H1 (cell line): ENCODE results near the gene TRABD2B. TPM values are rescaled to one million over a fixed set of nuclear protein-coding genes. Genes with fewer than 3 reads are reported as not detected.

ENCODE experiments used
- CTCF ChIA-PET: fragments of 300-600 bp; sonication (Branson Sonifier 250); formaldehyde crosslinking; loops from one replicate; lab custom pipeline; 2021; ENCODE audit not compliant: partially characterized antibody; lab: Charles Lee
- POLR2A ChIA-PET: fragments of 300-600 bp; sonication (Branson Sonifier 250); formaldehyde crosslinking; loops from one replicate; lab custom pipeline; 2021; ENCODE audit warnings: inconsistent platforms; ENCODE audit not compliant: partially characterized antibody; lab: Charles Lee
- DNase-seq, 2 experiments: peaks; one replicate each; pipeline versions ENCODE4 v3.0.0 to v3.0.0-alpha.2; 2010 to 2022; ENCODE audit warnings: low spot score in 2 of 2, low read depth in 1 of 2, mixed read lengths in 1 of 2
- FAIRE-seq: peaks from 2 replicates; lab custom pipeline; 2011; peaks lifted over from hg19 to GRCh38; lab: Jason Lieb, UNC
- H2AFZ ChIP-seq: 2 replicates; pipeline ENCODE4 v1.8.1; 2012; ENCODE audit warnings: low read length, inconsistent platforms
- H2AK5ac ChIP-seq: 2 replicates; pipeline ENCODE4 v1.6.1; 2013; ENCODE audit warnings: low read depth, low read length
- H2BK120ac ChIP-seq: replicated peaks from 2 replicates; pipeline ENCODE3; 2013; ENCODE audit warnings: low read depth, low read length, inconsistent platforms
- H2BK12ac ChIP-seq: 2 replicates; pipeline ENCODE4 v1.6.1; 2013; ENCODE audit warnings: low read depth, low read length
- H2BK15ac ChIP-seq: 2 replicates; pipeline ENCODE4 v1.6.1; 2013; ENCODE audit warnings: low read length
- H2BK20ac ChIP-seq: 2 replicates; pipeline ENCODE4 v1.6.1; 2013; ENCODE audit warnings: low read length
- H2BK5ac ChIP-seq: 2 replicates; pipeline ENCODE4 v1.6.1; 2013; ENCODE audit warnings: low read depth, low read length
- H3K14ac ChIP-seq: 2 replicates; pipeline ENCODE4 v1.6.1; 2013; ENCODE audit warnings: inconsistent platforms; ENCODE audit not compliant: insufficient read length
- H3K18ac ChIP-seq: 2 replicates; pipeline ENCODE4 v1.6.1; 2013; ENCODE audit warnings: low read length; ENCODE audit errors: extremely low read depth
- H3K23ac ChIP-seq: 2 replicates; pipeline ENCODE4 v1.6.1; 2013; ENCODE audit warnings: inconsistent platforms; ENCODE audit not compliant: insufficient read length
- H3K23me2 ChIP-seq: 2 replicates; pipeline ENCODE4 v1.6.1; 2013; ENCODE audit warnings: low read depth, low read length
- H3K27ac ChIP-seq: 2 replicates; pipeline ENCODE4 v1.6.1; 2011; ENCODE audit warnings: low read depth, low read length, inconsistent platforms
- H3K27me3 ChIP-seq, 4 experiments: replicated peaks in 1 of 4; 1 replicate in 1 of 4; 2 replicates in 3 of 4; pipeline versions ENCODE4 v1.6.1 to v1.8.1; 2011 to 2013; ENCODE audit warnings: low read length in 3 of 4, mild to moderate bottlenecking in 3 of 4, inconsistent platforms in 2 of 4, mixed read lengths in 2 of 4, moderate library complexity in 1 of 4; ENCODE audit not compliant: control insufficient read depth in 3 of 4, insufficient read depth in 3 of 4; ENCODE audit errors: extremely low read depth in 1 of 4
- H3K36me3 ChIP-seq, 4 experiments: 2 replicates each; pipeline versions ENCODE4 v1.6.1 to v1.8.1; 2011 to 2013; ENCODE audit warnings: mild to moderate bottlenecking in 4 of 4, low read length in 3 of 4, moderate library complexity in 2 of 4, control low read depth in 1 of 4, inconsistent platforms in 1 of 4; ENCODE audit not compliant: insufficient read depth in 4 of 4, control insufficient read depth in 2 of 4
- H3K4ac ChIP-seq: replicated peaks from 2 replicates; pipeline ENCODE3; 2013; ENCODE audit warnings: low read length, low read depth, mixed read lengths, inconsistent platforms; ENCODE audit not compliant: insufficient read length
- H3K4me1 ChIP-seq, 4 experiments: replicated peaks in 1 of 4; 1 replicate in 1 of 4; 2 replicates in 3 of 4; pipeline versions ENCODE4 v1.6.1 to v1.8.1; 2011 to 2013; ENCODE audit warnings: low read length in 3 of 4, inconsistent platforms in 2 of 4, mixed read lengths in 1 of 4; ENCODE audit not compliant: insufficient read depth in 4 of 4, control insufficient read depth in 3 of 4
- H3K4me2 ChIP-seq, 2 experiments: 2 replicates each; pipeline versions ENCODE4 v1.6.1 to v1.8.1; 2011 to 2013; ENCODE audit warnings: low read depth in 2 of 2, low read length in 2 of 2, control low read depth in 1 of 2, inconsistent platforms in 1 of 2, mild to moderate bottlenecking in 1 of 2; ENCODE audit not compliant: insufficient read depth in 1 of 2
- H3K4me3 ChIP-seq, 4 experiments: fragments of 200-600, 300-600 bp in 1 of 4; sonication (generic), shearing (Covaris generic), sonication (Bioruptor Twin) in 1 of 4; 2 replicates each; pipeline versions ENCODE4 v1.5.1 to v1.8.1; 2011 to 2016; ENCODE audit warnings: low read length in 4 of 4, low read depth in 3 of 4, control low read depth in 2 of 4, inconsistent platforms in 2 of 4, mild to moderate bottlenecking in 2 of 4, mixed read lengths in 1 of 4, moderate library complexity in 1 of 4; ENCODE audit not compliant: insufficient read depth in 2 of 4; ENCODE audit errors: extremely low read depth in 1 of 4
- H3K56ac ChIP-seq: replicated peaks from 2 replicates; pipeline ENCODE3; 2013; ENCODE audit warnings: low read depth, mild to moderate bottlenecking, mixed read lengths, low read length, inconsistent platforms; ENCODE audit not compliant: insufficient read length
- H3K79me1 ChIP-seq: 2 replicates; pipeline ENCODE4 v1.6.1; 2013; ENCODE audit warnings: low read depth, low read length, control low read depth
- H3K79me2 ChIP-seq, 2 experiments: 2 replicates each; pipeline versions ENCODE4 v1.6.1 to v1.8.1; 2012 to 2013; ENCODE audit warnings: low read length in 2 of 2, mild to moderate bottlenecking in 2 of 2, inconsistent platforms in 1 of 2; ENCODE audit not compliant: insufficient read depth in 2 of 2, control insufficient read depth in 1 of 2
- H3K9ac ChIP-seq, 4 experiments: replicated peaks in 1 of 4; 1 replicate in 1 of 4; 2 replicates in 3 of 4; pipeline versions ENCODE4 v1.6.1 to v1.8.1; 2011 to 2013; ENCODE audit warnings: low read depth in 3 of 4, low read length in 3 of 4, control low read depth in 2 of 4, mild to moderate bottlenecking in 2 of 4, moderate library complexity in 2 of 4, inconsistent platforms in 1 of 4; ENCODE audit errors: extremely low read depth in 1 of 4
- H3K9me3 ChIP-seq, 2 experiments: 2 replicates each; pipeline versions ENCODE4 v1.6.1 to v1.8.1; 2012 to 2013; ENCODE audit warnings: mild to moderate bottlenecking in 2 of 2, moderate library complexity in 2 of 2, control low read depth in 1 of 2, inconsistent platforms in 1 of 2, low read depth in 1 of 2, low read length in 1 of 2, mixed read lengths in 1 of 2; ENCODE audit not compliant: insufficient read depth in 2 of 2
- H4K20me1 ChIP-seq, 2 experiments: replicated peaks in 1 of 2; 2 replicates each; pipeline versions ENCODE3 to v1.8.1; 2011 to 2013; ENCODE audit warnings: inconsistent platforms in 2 of 2, low read length in 2 of 2, mild to moderate bottlenecking in 1 of 2; ENCODE audit not compliant: insufficient read depth in 2 of 2, control insufficient read depth in 1 of 2
- H4K5ac ChIP-seq: 2 replicates; pipeline ENCODE4 v1.6.1; 2013; ENCODE audit warnings: low read length, low read depth, mixed read lengths, inconsistent platforms; ENCODE audit not compliant: insufficient read length
- H4K8ac ChIP-seq: 2 replicates; pipeline ENCODE4 v1.8.0; 2013; ENCODE audit warnings: mild to moderate bottlenecking, moderate library complexity, low read length, inconsistent platforms; ENCODE audit not compliant: insufficient read depth; ENCODE audit errors: extremely low read depth
- H4K91ac ChIP-seq: replicated peaks from 2 replicates; pipeline ENCODE3; 2013; ENCODE audit warnings: low read length, mixed read lengths, inconsistent platforms; ENCODE audit not compliant: insufficient read length
- BACH1 ChIP-seq: IDR thresholded peaks from 2 replicates; pipeline ENCODE4 v1.6.1; 2012; ENCODE audit warnings: low read length, improper control_type of control experiment
- BCL11A ChIP-seq, 2 experiments: IDR thresholded peaks; one replicate each; pipeline ENCODE4 v1.6.1; 2011; ENCODE audit warnings: low read depth in 2 of 2, low read length in 2 of 2, mild to moderate bottlenecking in 2 of 2
- CHD1 ChIP-seq: IDR thresholded peaks from 2 replicates; pipeline ENCODE4 v1.6.1; 2012; ENCODE audit warnings: low read depth, low read length, improper control_type of control experiment
- CREB1 ChIP-seq: IDR thresholded peaks from 2 replicates; pipeline ENCODE4 v1.6.1; 2012; ENCODE audit warnings: inconsistent platforms
- HDAC6 ChIP-seq: IDR thresholded peaks from one replicate; pipeline ENCODE4 v1.7.1; 2012; ENCODE audit warnings: low read depth, mild to moderate bottlenecking, inconsistent platforms, low read length, moderate library complexity
- RBBP5 ChIP-seq: IDR thresholded peaks from 2 replicates; pipeline ENCODE4 v1.7.1; 2012; ENCODE audit warnings: low read depth, mild to moderate bottlenecking, inconsistent platforms, low read length, moderate library complexity, borderline replicate concordance
- RNF2 ChIP-seq: fragments of 200-900, 300-1000 bp; sonication (generic); IDR thresholded peaks from 2 replicates; pipeline ENCODE4 v1.7.1; 2016; ENCODE audit warnings: borderline replicate concordance, low read depth, mild to moderate bottlenecking, antibody characterized with exemption, low read length; ENCODE audit not compliant: poor library complexity, severe bottlenecking; ENCODE audit errors: missing control alignments
- RXRA ChIP-seq: IDR thresholded peaks from 2 replicates; pipeline ENCODE4 v1.6.1; 2011; ENCODE audit warnings: low read depth, mild to moderate bottlenecking, low read length, moderate library complexity; ENCODE audit not compliant: insufficient read depth
- SIRT6 ChIP-seq: IDR thresholded peaks from one replicate; pipeline ENCODE4 v1.7.1; 2012; ENCODE audit warnings: low read length, inconsistent platforms
- SRF ChIP-seq: IDR thresholded peaks from 2 replicates; pipeline ENCODE4 v1.6.1; 2011; ENCODE audit warnings: mild to moderate bottlenecking, low read depth, low read length, moderate library complexity
- TAF1 ChIP-seq: IDR thresholded peaks from 2 replicates; pipeline ENCODE4 v1.6.1; 2011; ENCODE audit warnings: mild to moderate bottlenecking, low read depth, low read length
- WGBS, 2 experiments: shearing (Covaris generic) in 1 of 2; methylation state at CpG; one replicate each; pipeline versions ENCODE4 v1.1.6 to v1.1.7; 2013 to 2015; ENCODE audit warnings: low lambda C conversion rate in 2 of 2, mixed read lengths in 2 of 2, inconsistent platforms in 1 of 2, low coverage in 1 of 2, missing lambda C conversion rate in 1 of 2; ENCODE audit not compliant: insufficient replicate concordance in 2 of 2, insufficient coverage in 1 of 2, insufficient read length in 1 of 2; ENCODE audit errors: extremely low coverage in 1 of 2, missing lambda C conversion rate in 1 of 2; 5-methylcytosine and 5-hydroxymethylcytosine counted together
- polyA plus RNA-seq, 7 experiments: library from polyadenylated mRNA; depleted of rRNA in 3 of 7; stranded (reverse) in 5 of 7; unstranded in 2 of 7; fragments of >200 nt in 5 of 7; fragments of 200-250 nt in 2 of 7; gene quantifications; 1 replicate in 5 of 7; 2 replicates in 1 of 7; 4 replicates in 1 of 7; pipeline versions ENCODE4 v1.2.1 to v1.2.3, GENCODE V29; 2011 to 2013; ENCODE audit warnings: missing spikeins in 2 of 7, mixed read lengths in 2 of 7
- total RNA-seq: library from RNA; stranded (reverse); fragmentation: NEBNext Ultra II Directional; extraction: Animal tissue kit (Norgen Biotek cat#: 25700); gene quantifications from 2 replicates; pipeline ENCODE4 v1.2.1, GENCODE V29; 2021
- TF ChIP-seq, protein P1 (sequence below): IDR thresholded peaks from 2 replicates; pipeline ENCODE4 v1.6.1; 2012; ENCODE audit warnings: inconsistent platforms

The TRABD2B gene
- total and polyA plus RNA-seq, 2 of the 8 experiments (the other 6 are each of a cell fraction or from before 2014, with no cell fraction given): 0.95 to 3.4 TPM

- Histone ChIP-seq H2BK5ac (no peak overlapping the region), H3K14ac (no peak overlapping the region), H3K36me3 (no peaks in the 10 kb centered on the region), H4K8ac (no peak overlapping the region), H2BK20ac (no peak overlapping the region), H3K18ac (no peak overlapping the region), H3K4me1 (no peaks in the 10 kb centered on the region), H2AFZ (no peak overlapping the region), H3K4me3 (no peak overlapping the region), H3K56ac (no peak overlapping the region), H3K23me2 (no peaks in the 10 kb centered on the region), H3K9me3 (no peaks in the 10 kb centered on the region), H3K27ac (no peak overlapping the region), H3K9ac (no peak overlapping the region), H3K23ac (no peak overlapping the region), H2BK120ac (no peak overlapping the region), H2BK15ac (no peak overlapping the region), H3K79me2 (no peaks in the 10 kb centered on the region), H3K4me2 (no peak overlapping the region), H4K5ac (no peak overlapping the region), H2AK5ac (no peak overlapping the region), H4K91ac (no peak overlapping the region), H3K27me3 (no peaks in the 10 kb centered on the region), H3K4ac (no peak overlapping the region), H4K20me1 (no peaks in the 10 kb centered on the region), H3K79me1 (no peaks in the 10 kb centered on the region), H2BK12ac (no peak overlapping the region)
- ChIA-PET POLR2A (no interaction called here), CTCF (interaction anchor here (3.3 kb wide), 1 partner anchor 11 kb away, joined by 12 read pairs; no protein-coding TSS in a partner anchor)
- WGBS, 2 experiments: 96 to 100% methylated on average over 1 to 2 of the region's 2 CpGs
- FAIRE-seq: no peak
- TF ChIP-seq CREB1 (no peak), CHD1 (no peak), RXRA (no peak), RNF2 (no peak), BCL11A (IDR thresholded peaks at IDR 0.05; ENCODE audit: low read depth in 2 of 2, low read length in 2 of 2) (no peak), TAF1 (no peak), BACH1 (no peak), SRF (no peak), SIRT6 (no peak), RBBP5 (no peak), HDAC6 (no peak)
- TF ChIP-seq, protein P1, sequence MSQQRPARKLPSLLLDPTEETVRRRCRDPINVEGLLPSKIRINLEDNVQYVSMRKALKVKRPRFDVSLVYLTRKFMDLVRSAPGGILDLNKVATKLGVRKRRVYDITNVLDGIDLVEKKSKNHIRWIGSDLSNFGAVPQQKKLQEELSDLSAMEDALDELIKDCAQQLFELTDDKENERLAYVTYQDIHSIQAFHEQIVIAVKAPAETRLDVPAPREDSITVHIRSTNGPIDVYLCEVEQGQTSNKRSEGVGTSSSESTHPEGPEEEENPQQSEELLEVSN: no peak
- DNase-seq: no peak
These were observed 88.9 kb downstream of the TRABD2B start for GRCh38 chr1:47908258-47908657.
